ENCODE measurements around the gene CYP3A5. TPM values are rescaled to one million over a fixed set of nuclear protein-coding genes. Genes with fewer than 3 reads are reported as not detected.
"Not testable (repeated sequence)": the region's sequence is repeated elsewhere in the genome, so short reads cannot be mapped to it uniquely, and the experiment has no call there.

The CYP3A5 gene
- polyA plus RNA-seq, 2 of the 4 experiments (the other 2 are of a cell fraction) = 2.3 to 9.7 TPM

DNA sequence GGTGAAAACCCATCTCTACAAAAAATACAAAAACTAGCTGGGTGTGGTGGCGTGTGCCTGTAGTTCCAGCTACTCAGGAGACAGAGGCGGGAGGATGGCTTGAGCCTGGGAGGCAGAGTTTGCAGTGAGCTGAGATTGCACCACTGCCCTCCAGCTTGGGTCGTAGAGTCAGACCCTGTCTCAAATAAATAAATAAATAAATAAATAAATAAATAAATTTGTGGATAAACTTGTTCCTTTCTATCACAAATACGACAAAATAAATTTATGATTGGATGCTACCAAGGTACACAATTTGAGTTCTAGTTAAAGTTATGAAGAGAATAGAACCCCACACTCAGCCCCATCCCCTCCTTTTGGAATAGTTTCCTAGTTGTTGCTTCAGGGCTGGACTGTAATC lies 26.5 kb downstream of the CYP3A5 start:
- H3K9me3 ChIP-seq; ATAC-seq; DNase-seq (ENCODE audit: low read depth in 1 of 2, low spot score in 1 of 2); H3K27ac ChIP-seq; H3K4me1 ChIP-seq; FAIRE-seq; H3K4me2 ChIP-seq; POLR2A ChIA-PET; CTCF ChIA-PET; H3K4me3 ChIP-seq: not testable (repeated sequence)
- peak; percentile 62 for TF ChIP-seq ZC3H11A (IDR thresholded peaks at IDR 0.05)
- WGBS (ENCODE audit: missing lambda C conversion rate) = 88% methylated on average over 4 of the region's 4 CpGs

- no peak for FAIRE-seq
- no peaks in the 10 kb centered on the region for H3K4me1 ChIP-seq
Measured at GRCh38 chr7:99652671-99653070, 27.1 kb downstream of the CYP3A5 start.

More at GRCh38 chr7:99652671-99653070, 27.1 kb downstream of the CYP3A5 start:
- no peak for DNase-seq (ENCODE audit: low read depth in 1 of 2, low spot score in 1 of 2)
- 90% methylated on average over 2 of the region's 2 CpGs for WGBS (ENCODE audit: missing lambda C conversion rate)
- H3K9me3 ChIP-seq = no peaks in the 10 kb centered on the region
- H3K4me2 ChIP-seq = no peak overlapping the region
- TF ChIP-seq, protein P1, sequence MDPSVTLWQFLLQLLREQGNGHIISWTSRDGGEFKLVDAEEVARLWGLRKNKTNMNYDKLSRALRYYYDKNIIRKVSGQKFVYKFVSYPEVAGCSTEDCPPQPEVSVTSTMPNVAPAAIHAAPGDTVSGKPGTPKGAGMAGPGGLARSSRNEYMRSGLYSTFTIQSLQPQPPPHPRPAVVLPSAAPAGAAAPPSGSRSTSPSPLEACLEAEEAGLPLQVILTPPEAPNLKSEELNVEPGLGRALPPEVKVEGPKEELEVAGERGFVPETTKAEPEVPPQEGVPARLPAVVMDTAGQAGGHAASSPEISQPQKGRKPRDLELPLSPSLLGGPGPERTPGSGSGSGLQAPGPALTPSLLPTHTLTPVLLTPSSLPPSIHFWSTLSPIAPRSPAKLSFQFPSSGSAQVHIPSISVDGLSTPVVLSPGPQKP (IDR thresholded peaks at IDR 0.05; ENCODE audit: low read depth, low read length) = no peak
- TF ChIP-seq E2F6 (IDR thresholded peaks at IDR 0.05; ENCODE audit: borderline replicate concordance, low read depth) = no peak
- TF ChIP-seq BCL3 (IDR thresholded peaks at IDR 0.05) = no peak
- TF ChIP-seq BHLHE40 (IDR thresholded peaks at IDR 0.05; ENCODE audit: low read depth, low read length) = no peak
- TF ChIP-seq POLR2A (IDR thresholded peaks at IDR 0.05; ENCODE audit: low read length) = no peak
- TF ChIP-seq CEBPB (IDR thresholded peaks at IDR 0.05) = no peak
- no peak for TF ChIP-seq FOSL2 (IDR thresholded peaks at IDR 0.05)
- TF ChIP-seq FOSL2 (CRISPR knock-in tag; IDR thresholded peaks at IDR 0.05) = no peak
- no peak for TF ChIP-seq RNF2 (IDR thresholded peaks at IDR 0.05; ENCODE audit: borderline replicate concordance, low read depth)
- TF ChIP-seq NFE2L2 (conservative IDR thresholded peaks at IDR 0.05; ENCODE audit: low read length) = no peak
- TF ChIP-seq JUNB (IDR thresholded peaks at IDR 0.05) = no peak
- TF ChIP-seq REST (IDR thresholded peaks at IDR 0.05) = no peak
- no peak for TF ChIP-seq TP53 (CRISPR knock-in tag; IDR thresholded peaks at IDR 0.05)
- TF ChIP-seq EP300 (IDR thresholded peaks at IDR 0.05) = no peak
- no peak for TF ChIP-seq EHMT2 (IDR thresholded peaks at IDR 0.05; ENCODE audit: low read depth)
- no peak for TF ChIP-seq NR3C1 (IDR thresholded peaks at IDR 0.05)
- no peak for TF ChIP-seq RCOR1 (IDR thresholded peaks at IDR 0.05; ENCODE audit: low read depth, low read length)
- no peak for TF ChIP-seq GATA3 (IDR thresholded peaks at IDR 0.05; ENCODE audit: borderline replicate concordance)
- POLR2A ChIA-PET = no interaction called here
- ATAC-seq = no peak
- H3K27ac ChIP-seq = no peak overlapping the region
- no peak overlapping the region for H3K4me3 ChIP-seq
- CTCF ChIA-PET = interaction anchor here (1.1 kb wide), 1 partner anchor 22 kb away, joined by 3 read pairs; no protein-coding TSS in a partner anchor

Measured in A549 (cell line).